Keratinocyte (primary cell): Measurements from ENCODE around the gene PRKACA. TPM values are rescaled to one million over a fixed set of nuclear protein-coding genes. Genes with fewer than 3 reads are reported as not detected.

ENCODE experiments used
- DNase-seq: peaks from one replicate; pipeline ENCODE4 v3.0.0-alpha.2; 2011; ENCODE audit warnings: low read depth, missing footprints, low spot score
- FAIRE-seq: peaks from 2 replicates; lab custom pipeline; 2011; peaks lifted over from hg19 to GRCh38; lab: Jason Lieb, UNC
- H2AFZ ChIP-seq: 2 replicates; pipeline ENCODE4 v1.6.0; 2012; ENCODE audit warnings: low read length, control low read depth, inconsistent platforms; ENCODE audit not compliant: control insufficient read depth
- H3K27ac ChIP-seq: 2 replicates; pipeline ENCODE4 v1.5.1; 2011; ENCODE audit warnings: low read length; ENCODE audit not compliant: control insufficient read depth, insufficient read depth
- H3K27me3 ChIP-seq: 3 replicates; pipeline ENCODE4 v1.6.0; 2011; ENCODE audit warnings: low read length; ENCODE audit not compliant: control insufficient read depth, insufficient read depth; ENCODE audit errors: extremely low read depth
- H3K36me3 ChIP-seq, 2 experiments: 2 replicates in 1 of 2; 3 replicates in 1 of 2; pipeline ENCODE4 v1.5.1; 2011; ENCODE audit warnings: low read length in 2 of 2, mild to moderate bottlenecking in 1 of 2; ENCODE audit not compliant: control insufficient read depth in 2 of 2, insufficient read depth in 2 of 2; ENCODE audit errors: extremely low read depth in 1 of 2
- H3K4me1 ChIP-seq: 3 replicates; pipeline ENCODE4 v1.5.1; 2011; ENCODE audit warnings: low read length; ENCODE audit not compliant: control insufficient read depth, insufficient read depth; ENCODE audit errors: extremely low read depth
- H3K4me2 ChIP-seq: 3 replicates; pipeline ENCODE4 v1.6.0; 2011; ENCODE audit warnings: low read depth, low read length; ENCODE audit not compliant: control insufficient read depth, insufficient read depth; ENCODE audit errors: extremely low read depth
- H3K4me3 ChIP-seq, 3 experiments: fragments of 200-600 bp in 1 of 3; sonication (generic) in 1 of 3; 2 replicates in 2 of 3; 3 replicates in 1 of 3; pipeline ENCODE4 v1.5.1; 2011 to 2016; ENCODE audit warnings: low read length in 3 of 3, mild to moderate bottlenecking in 3 of 3, control low read depth in 2 of 3, inconsistent platforms in 1 of 3, low read depth in 1 of 3, mixed read lengths in 1 of 3, mixed run types in 1 of 3, moderate library complexity in 1 of 3; ENCODE audit not compliant: control insufficient read depth in 2 of 3, insufficient read depth in 2 of 3; ENCODE audit errors: extremely low read depth in 1 of 3
- H3K79me2 ChIP-seq: 2 replicates; pipeline ENCODE4 v1.6.0; 2012; ENCODE audit warnings: low read length; ENCODE audit not compliant: control insufficient read depth, insufficient read depth
- H3K9ac ChIP-seq: 3 replicates; pipeline ENCODE4 v1.6.0; 2011; ENCODE audit warnings: low read length; ENCODE audit not compliant: control insufficient read depth, insufficient read depth; ENCODE audit errors: extremely low read depth
- H3K9me1 ChIP-seq: 3 replicates; pipeline ENCODE4 v1.6.0; 2011; ENCODE audit warnings: low read length; ENCODE audit not compliant: control insufficient read depth, insufficient read depth; ENCODE audit errors: extremely low read depth
- H3K9me3 ChIP-seq: 2 replicates; pipeline ENCODE4 v1.5.1; 2012; ENCODE audit warnings: low read depth, low read length; ENCODE audit not compliant: control insufficient read depth
- H4K20me1 ChIP-seq: 3 replicates; pipeline ENCODE4 v1.6.0; 2011; ENCODE audit warnings: low read length; ENCODE audit not compliant: control insufficient read depth, insufficient read depth; ENCODE audit errors: extremely low read depth
- EZH2 ChIP-seq: IDR thresholded peaks from one replicate; pipeline ENCODE4 v1.6.1; 2012; ENCODE audit warnings: inconsistent platforms, mild to moderate bottlenecking, low read length, moderate library complexity
- dilution Hi-C: fragments of 300-500 bp; cut with MboI; formaldehyde crosslinking; loops from one replicate; pipeline ENCODE4 v1.7.0; 2020; ENCODE audit warnings: low sequenced_read_pairs; ENCODE audit not compliant: extremely low pct_ligation_motif_present
- polyA plus RNA-seq, 5 experiments: library from polyadenylated mRNA; depleted of rRNA in 3 of 5; stranded (reverse) in 3 of 5; stranded (forward) in 1 of 5; unstranded in 1 of 5; fragments of >200 nt; gene quantifications; 1 replicate in 1 of 5; 2 replicates in 3 of 5; 3 replicates in 1 of 5; pipeline versions ENCODE4 v1.2.1 to v1.2.3, GENCODE V29; 2011 to 2012; ENCODE audit warnings: missing spikeins in 2 of 5, low read depth in 1 of 5, low replicate concordance in 1 of 5
- TF ChIP-seq, protein P1 (sequence below), 3 experiments: IDR thresholded peaks in 1 of 3; conservative IDR thresholded peaks in 1 of 3; optimal IDR thresholded peaks in 1 of 3; 2 replicates in 2 of 3; 3 replicates in 1 of 3; pipeline versions ENCODE3 to v1.5.1; 2011; ENCODE audit warnings: low read length in 3 of 3, mild to moderate bottlenecking in 3 of 3, moderate library complexity in 2 of 3, control low read depth in 1 of 3, inconsistent platforms in 1 of 3; ENCODE audit not compliant: insufficient read depth in 2 of 3; ENCODE audit errors: extremely low read depth in 1 of 3

The PRKACA gene
- polyA plus RNA-seq, 1 donor (not counting 4 experiments of a cell fraction or from before 2014, with no cell fraction given) = 13.7 TPM

DNA sequence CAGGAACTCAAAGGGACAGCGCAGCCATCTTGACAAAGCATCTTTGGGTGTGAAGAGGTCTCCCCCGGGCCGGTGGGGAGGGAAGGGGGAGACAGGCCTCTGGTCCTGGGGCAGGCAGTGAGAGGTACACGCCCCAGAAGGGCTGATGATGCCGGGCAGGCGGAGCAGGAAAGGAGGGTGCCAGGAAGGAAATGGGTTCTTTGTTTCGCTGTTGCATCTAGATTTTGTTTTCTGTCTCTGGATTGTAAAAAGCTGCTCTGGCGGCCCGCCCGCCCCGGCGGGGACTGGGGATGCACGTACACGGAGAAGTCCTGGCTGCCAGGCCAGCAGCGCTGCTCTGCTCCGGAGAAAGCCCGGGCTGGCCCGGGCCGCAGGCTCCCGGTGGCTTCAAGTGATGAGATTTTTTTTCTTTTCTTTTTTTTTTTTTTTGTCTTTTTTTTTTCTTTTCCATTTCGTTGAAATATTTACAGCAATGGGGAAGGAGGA is 32.0 kb upstream of the PRKACA start:
- Histone ChIP-seq H3K4me3 (no peak overlapping the region), H4K20me1 (no peaks in the 10 kb centered on the region), H3K79me2 (no peaks in the 10 kb centered on the region), H3K9ac (no peak overlapping the region), H3K27ac (no peak overlapping the region), H2AFZ (peak overlapping the region; percentile 41), H3K9me1 (no peaks in the 10 kb centered on the region), H3K36me3 (peaks cover 0 to 2% of the 10 kb centered on the region in 2 experiments), H3K27me3 (no peaks in the 10 kb centered on the region), H3K9me3 (no peaks in the 10 kb centered on the region), H3K4me1 (peaks cover 3% of the 10 kb centered on the region), H3K4me2 (peak overlapping the region; percentile 54)
- dilution Hi-C loops = no loop called here
- TF ChIP-seq, protein P1, sequence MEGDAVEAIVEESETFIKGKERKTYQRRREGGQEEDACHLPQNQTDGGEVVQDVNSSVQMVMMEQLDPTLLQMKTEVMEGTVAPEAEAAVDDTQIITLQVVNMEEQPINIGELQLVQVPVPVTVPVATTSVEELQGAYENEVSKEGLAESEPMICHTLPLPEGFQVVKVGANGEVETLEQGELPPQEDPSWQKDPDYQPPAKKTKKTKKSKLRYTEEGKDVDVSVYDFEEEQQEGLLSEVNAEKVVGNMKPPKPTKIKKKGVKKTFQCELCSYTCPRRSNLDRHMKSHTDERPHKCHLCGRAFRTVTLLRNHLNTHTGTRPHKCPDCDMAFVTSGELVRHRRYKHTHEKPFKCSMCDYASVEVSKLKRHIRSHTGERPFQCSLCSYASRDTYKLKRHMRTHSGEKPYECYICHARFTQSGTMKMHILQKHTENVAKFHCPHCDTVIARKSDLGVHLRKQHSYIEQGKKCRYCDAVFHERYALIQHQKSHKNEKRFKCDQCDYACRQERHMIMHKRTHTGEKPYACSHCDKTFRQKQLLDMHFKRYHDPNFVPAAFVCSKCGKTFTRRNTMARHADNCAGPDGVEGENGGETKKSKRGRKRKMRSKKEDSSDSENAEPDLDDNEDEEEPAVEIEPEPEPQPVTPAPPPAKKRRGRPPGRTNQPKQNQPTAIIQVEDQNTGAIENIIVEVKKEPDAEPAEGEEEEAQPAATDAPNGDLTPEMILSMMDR (optimal IDR thresholded peaks at IDR 0.05 in 1 of 3, IDR thresholded peaks at IDR 0.05 in 1 of 3, conservative IDR thresholded peaks at IDR 0.05 in 1 of 3; ENCODE audit: extremely low read depth in 1 of 3, insufficient read depth in 2 of 3, low read length in 3 of 3) = no peak
- no peak for TF ChIP-seq EZH2
- no peak for FAIRE-seq
- no peak for DNase-seq

DNA sequence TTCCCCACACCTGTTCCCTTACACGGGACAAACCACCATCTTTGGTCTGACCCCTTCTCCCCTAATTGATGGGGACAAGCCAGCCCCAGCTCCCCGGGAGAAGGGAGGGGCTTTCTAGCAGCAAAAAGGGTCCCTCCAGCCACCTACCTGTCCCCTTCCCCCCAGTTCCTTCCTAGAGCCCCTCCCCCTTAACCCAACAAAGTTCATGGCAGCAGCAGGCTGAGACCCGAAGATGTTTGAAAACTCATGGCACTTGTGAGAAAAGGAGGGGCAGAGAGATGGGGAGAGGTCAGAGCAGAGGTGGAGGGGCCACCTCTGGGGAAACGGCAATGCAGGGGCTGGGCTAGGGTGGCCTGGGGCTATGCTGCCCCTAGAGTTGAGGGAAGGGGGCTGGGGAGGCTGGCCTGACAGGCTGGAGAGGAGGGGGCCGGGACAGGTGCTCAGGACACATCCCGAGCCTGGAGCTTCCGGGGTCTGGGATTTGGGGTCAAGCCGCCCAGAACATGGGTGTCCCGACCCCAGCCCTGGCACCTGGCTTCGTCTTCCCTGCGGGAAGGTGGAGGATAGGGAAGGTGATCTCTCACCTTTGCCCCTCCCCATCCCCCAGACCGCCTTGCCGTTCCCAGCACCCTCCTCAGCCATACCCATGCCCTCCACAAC is 31.3 kb upstream of the PRKACA start:
- TF ChIP-seq, protein P1 (optimal IDR thresholded peaks at IDR 0.05 in 1 of 3, IDR thresholded peaks at IDR 0.05 in 1 of 3, conservative IDR thresholded peaks at IDR 0.05 in 1 of 3; ENCODE audit: extremely low read depth in 1 of 3, insufficient read depth in 2 of 3, low read length in 3 of 3) = no peak
- TF ChIP-seq EZH2 = no peak
- dilution Hi-C loops = no loop called here
- H3K79me2 ChIP-seq = no peaks in the 10 kb centered on the region
- H3K36me3 ChIP-seq = peaks cover 0 to 2% of the 10 kb centered on the region in 2 experiments
- no peak overlapping the region for H3K9ac ChIP-seq
- peak overlapping the region; percentile 41 for H2AFZ ChIP-seq
- no peak for FAIRE-seq
- H3K9me1 ChIP-seq = no peaks in the 10 kb centered on the region
- H4K20me1 ChIP-seq = no peaks in the 10 kb centered on the region
- H3K27me3 ChIP-seq = no peaks in the 10 kb centered on the region
- H3K9me3 ChIP-seq = no peaks in the 10 kb centered on the region
- DNase-seq = no peak
- H3K4me2 ChIP-seq = peak overlapping the region; percentile 54
- no peak overlapping the region for H3K27ac ChIP-seq
- H3K4me1 ChIP-seq = peaks cover 3% of the 10 kb centered on the region
- no peak overlapping the region for H3K4me3 ChIP-seq
